GM19099 (cell line): ENCODE data around the gene TXN.

Experiments used
- POLR2A ChIP-seq: IDR thresholded peaks from 3 replicates; pipeline ENCODE4 v1.6.1; 2011; ENCODE audit warnings: low read depth; ENCODE audit not compliant: insufficient read length; ENCODE audit errors: extremely low read depth

Gene TXN

GRCh38 chr9:110256380-110257096 is at the start of gene TXN:
Gene TXN, minus strand, starts transcription at chr9:110256507. Its CDS starts 72 bp downstream, at chr9:110256435.
- TF ChIP-seq POLR2A = peak; percentile 98

- no peak for TF ChIP-seq POLR2A
These were observed 46.8 kb upstream of the TXN start for GRCh38 chr9:110303133-110303532.

GRCh38 chr9:110298043-110298605 is 41.8 kb upstream of the TXN start:
- TF ChIP-seq POLR2A = no peak

- no peak for TF ChIP-seq POLR2A
These were observed 36.9 kb upstream of the TXN start for GRCh38 chr9:110293248-110293647.

- TF ChIP-seq POLR2A = no peak
These were observed 35.7 kb upstream of the TXN start for GRCh38 chr9:110291921-110292557.

- no peak for TF ChIP-seq POLR2A
These were observed 33.7 kb upstream of the TXN start for GRCh38 chr9:110290001-110290400.

- no peak for TF ChIP-seq POLR2A
These were observed 32.2 kb upstream of the TXN start for GRCh38 chr9:110288503-110288902.

GRCh38 chr9:110287289-110287680 is 31.0 kb upstream of the TXN start:
- no peak for TF ChIP-seq POLR2A

- no peak for TF ChIP-seq POLR2A
These were observed 28.0 kb upstream of the TXN start for GRCh38 chr9:110284211-110284844.

- no peak for TF ChIP-seq POLR2A
These were observed 27.4 kb upstream of the TXN start for GRCh38 chr9:110283751-110284150.

GRCh38 chr9:110282739-110283081 is 26.4 kb upstream of the TXN start:
- TF ChIP-seq POLR2A = no peak

- no peak for TF ChIP-seq POLR2A
These were observed 25.9 kb upstream of the TXN start for GRCh38 chr9:110282018-110282738.

- TF ChIP-seq POLR2A = no peak
These were observed 21.9 kb upstream of the TXN start for GRCh38 chr9:110278080-110278707.

- no peak for TF ChIP-seq POLR2A
These were observed 20.5 kb upstream of the TXN start for GRCh38 chr9:110276781-110277180.

GRCh38 chr9:110270211-110270995 is 14.1 kb upstream of the TXN start:
- TF ChIP-seq POLR2A = no peak

- no peak for TF ChIP-seq POLR2A
These were observed 10.5 kb upstream of the TXN start for GRCh38 chr9:110266795-110267194.
